Thyroid gland (tissue), 4 donors: Measurements from ENCODE around the gene DGKA. TPM values are rescaled to one million over a fixed set of nuclear protein-coding genes. Genes with fewer than 3 reads are reported as not detected.

Experiments used
- DNase-seq, 2 donors: peaks; one replicate each; pipeline ENCODE4 v3.0.0-alpha.2; 2019
- H3K27ac ChIP-seq, 3 donors: fragments of 200-600 bp; sonication (generic); 1 replicate in 2 of 3; 2 replicates in 1 of 3; pipeline ENCODE4 v1.5.1; 2016 to 2019; ENCODE audit warnings: mild to moderate bottlenecking in 1 of 3, moderate library complexity in 1 of 3
- H3K27me3 ChIP-seq: fragments of 200-600 bp; sonication (generic); one replicate; pipeline ENCODE4 v1.5.1; 2019
- H3K36me3 ChIP-seq, 2 donors: fragments of 200-600 bp; sonication (generic); one replicate each; pipeline ENCODE4 v1.5.1; 2016 to 2019
- H3K4me1 ChIP-seq, 2 donors: fragments of 200-600 bp; sonication (generic); one replicate each; pipeline ENCODE4 v1.5.1; 2017 to 2019
- H3K4me3 ChIP-seq, 3 donors: fragments of 200-600 bp; sonication (generic); replicated peaks in 1 of 3; 1 replicate in 2 of 3; 2 replicates in 1 of 3; pipeline ENCODE4 v1.5.1; 2016; ENCODE audit warnings: mild to moderate bottlenecking in 1 of 3
- H3K9me3 ChIP-seq: fragments of 200-600 bp; sonication (generic); one replicate; pipeline ENCODE4 v1.5.1; 2017
- POLR2A ChIP-seq, 2 donors: fragments of 450-650 bp; IDR thresholded peaks; one replicate each; pipeline ENCODE4 v1.6.1; 2017; ENCODE audit warnings: antibody characterized with exemption in 2 of 2, mild to moderate bottlenecking in 2 of 2, moderate library complexity in 1 of 2
- WGBS, 2 donors: methylation state at CpG; one replicate each; pipeline ENCODE4 v1.1.5; 2017; 5-methylcytosine and 5-hydroxymethylcytosine counted together
- intact Hi-C: fragments of 100-400 bp; cut with DNase I; formaldehyde crosslinking; loops from one replicate; pipeline ENCODE4 v1.15.1; 2023
- total RNA-seq, 4 donors: library from RNA; depleted of rRNA; stranded (reverse); fragments of >200 nt; gene quantifications; one replicate each; pipeline ENCODE4 v1.2.3, GENCODE V29; 2016
- TF ChIP-seq, protein P1 (sequence below), 6 experiments: fragments of 200-600 bp in 3 of 6; fragments of 450-650 bp in 3 of 6; sonication (generic) in 3 of 6; IDR thresholded peaks; one replicate each; pipeline ENCODE4 v1.5.1; 2016 to 2019; ENCODE audit warnings: antibody characterized with exemption in 6 of 6, mild to moderate bottlenecking in 2 of 6, inconsistent platforms in 1 of 6, moderate library complexity in 1 of 6

Gene DGKA
- total RNA-seq, 4 donors from 2014 or later: 20.6 to 55.9 (median 28.7) TPM

DNA sequence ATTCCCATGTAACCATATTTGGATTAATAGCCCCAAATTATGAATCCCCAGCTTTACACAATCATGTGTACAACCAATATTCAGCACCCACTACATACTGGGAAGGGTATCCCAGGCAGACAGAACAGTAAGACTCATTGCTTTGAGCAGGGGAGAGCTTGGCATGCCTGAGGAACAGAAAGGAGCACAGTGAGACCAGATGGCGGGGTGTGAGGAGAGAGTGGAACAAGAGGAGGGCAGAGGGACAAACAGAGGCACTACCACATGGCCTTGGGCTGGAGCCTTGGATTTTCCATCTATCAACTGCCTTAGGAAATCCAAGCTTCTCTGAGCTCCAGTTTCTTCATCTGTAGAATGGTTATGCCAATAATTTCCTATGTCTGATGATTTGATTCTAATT is 3.8 kb downstream of the DGKA start:
- Histone ChIP-seq H3K4me1 (peaks cover 17 to 27% of the 10 kb centered on the region in 2 donors), H3K27me3 (no peaks in the 10 kb centered on the region), H3K9me3 (no peaks in the 10 kb centered on the region), H3K36me3 (no peaks in the 10 kb centered on the region), H3K4me3 (no peak overlapping the region), H3K27ac (no peak overlapping the region)
- TF ChIP-seq POLR2A (IDR thresholded peaks at IDR 0.05): no peak
- TF ChIP-seq, protein P1, sequence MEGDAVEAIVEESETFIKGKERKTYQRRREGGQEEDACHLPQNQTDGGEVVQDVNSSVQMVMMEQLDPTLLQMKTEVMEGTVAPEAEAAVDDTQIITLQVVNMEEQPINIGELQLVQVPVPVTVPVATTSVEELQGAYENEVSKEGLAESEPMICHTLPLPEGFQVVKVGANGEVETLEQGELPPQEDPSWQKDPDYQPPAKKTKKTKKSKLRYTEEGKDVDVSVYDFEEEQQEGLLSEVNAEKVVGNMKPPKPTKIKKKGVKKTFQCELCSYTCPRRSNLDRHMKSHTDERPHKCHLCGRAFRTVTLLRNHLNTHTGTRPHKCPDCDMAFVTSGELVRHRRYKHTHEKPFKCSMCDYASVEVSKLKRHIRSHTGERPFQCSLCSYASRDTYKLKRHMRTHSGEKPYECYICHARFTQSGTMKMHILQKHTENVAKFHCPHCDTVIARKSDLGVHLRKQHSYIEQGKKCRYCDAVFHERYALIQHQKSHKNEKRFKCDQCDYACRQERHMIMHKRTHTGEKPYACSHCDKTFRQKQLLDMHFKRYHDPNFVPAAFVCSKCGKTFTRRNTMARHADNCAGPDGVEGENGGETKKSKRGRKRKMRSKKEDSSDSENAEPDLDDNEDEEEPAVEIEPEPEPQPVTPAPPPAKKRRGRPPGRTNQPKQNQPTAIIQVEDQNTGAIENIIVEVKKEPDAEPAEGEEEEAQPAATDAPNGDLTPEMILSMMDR (IDR thresholded peaks at IDR 0.05): no peak
- no peak for DNase-seq
- WGBS, 2 donors: 100% methylated on average over 1 of the region's 1 CpG
- intact Hi-C loops: loop anchor here (5.0 kb wide), 1 partner anchor 102 kb away; no protein-coding TSS in a partner anchor

DNA sequence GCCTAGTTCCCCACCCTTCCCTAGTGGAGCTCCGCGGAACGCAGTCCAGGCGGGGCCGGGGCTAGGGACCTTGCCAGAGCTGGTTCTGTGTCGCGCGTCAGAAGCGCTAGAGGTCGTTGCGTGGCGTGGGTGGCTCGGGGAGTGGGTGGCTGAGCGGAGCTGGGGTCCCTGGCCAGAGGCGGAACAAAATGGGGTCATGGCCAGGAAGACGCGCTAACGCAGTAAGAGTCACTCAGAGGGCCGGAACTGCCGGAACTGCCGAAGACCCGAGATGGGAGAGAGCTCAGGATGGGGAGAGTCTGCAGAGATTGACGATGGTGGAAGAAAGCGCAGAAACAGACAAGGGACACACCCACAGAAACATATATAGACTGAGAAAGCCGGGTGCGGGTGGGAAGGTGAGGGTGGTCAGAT is 4.8 kb downstream of the DGKA start:
- TF ChIP-seq, protein P1 (IDR thresholded peaks at IDR 0.05): no peak
- TF ChIP-seq POLR2A (IDR thresholded peaks at IDR 0.05): no peak
- no peaks in the 10 kb centered on the region for H3K27me3 ChIP-seq
- H3K27ac ChIP-seq: peak overlapping the region in 1 of 3 donors; percentile 57
- no peaks in the 10 kb centered on the region for H3K36me3 ChIP-seq
- H3K4me1 ChIP-seq: peaks cover 17 to 29% of the 10 kb centered on the region in 2 donors
- no peak overlapping the region for H3K4me3 ChIP-seq
- 35 to 63% methylated on average over 24 to 26 of the region's 26 CpGs for WGBS, 2 donors
- intact Hi-C loops: loop anchor here (5.0 kb wide), 1 partner anchor 103 kb away; no protein-coding TSS in a partner anchor
- DNase-seq: no peak
- no peaks in the 10 kb centered on the region for H3K9me3 ChIP-seq

DNA sequence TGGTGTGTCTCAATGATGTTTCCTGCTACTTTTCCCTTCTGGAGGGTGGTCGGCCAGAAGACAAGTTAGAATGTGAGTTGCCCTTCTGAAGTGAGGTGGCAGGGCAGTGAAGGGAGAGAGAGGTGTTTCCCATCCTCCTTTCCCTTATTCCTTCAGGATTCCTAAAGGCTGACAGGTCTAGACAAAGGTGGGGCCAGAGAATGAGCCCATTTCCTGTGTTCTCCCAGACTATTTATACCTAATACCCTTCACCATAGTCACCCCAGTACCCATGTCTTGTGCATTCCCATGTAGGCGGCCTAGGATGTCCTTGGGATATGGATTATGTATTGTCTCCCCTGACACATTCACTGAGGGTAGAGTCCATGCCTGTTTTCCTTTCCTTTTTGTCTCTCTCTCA is 7.0 kb downstream of the DGKA start:
- 95 to 97% methylated on average over 2 of the region's 2 CpGs for WGBS, 2 donors
- no peaks in the 10 kb centered on the region for H3K9me3 ChIP-seq
- TF ChIP-seq, protein P1 (IDR thresholded peaks at IDR 0.05): no peak
- no peak for TF ChIP-seq POLR2A (IDR thresholded peaks at IDR 0.05)
- no peaks in the 10 kb centered on the region for H3K27me3 ChIP-seq
- no peak overlapping the region for H3K27ac ChIP-seq
- H3K4me1 ChIP-seq: peaks cover 0 to 16% of the 10 kb centered on the region in 2 donors
- no peak overlapping the region for H3K4me3 ChIP-seq
- no peaks in the 10 kb centered on the region for H3K36me3 ChIP-seq
- intact Hi-C loops: loop anchor here (5.0 kb wide), 1 partner anchor 106 kb away; no protein-coding TSS in a partner anchor
- no peak for DNase-seq

DNA sequence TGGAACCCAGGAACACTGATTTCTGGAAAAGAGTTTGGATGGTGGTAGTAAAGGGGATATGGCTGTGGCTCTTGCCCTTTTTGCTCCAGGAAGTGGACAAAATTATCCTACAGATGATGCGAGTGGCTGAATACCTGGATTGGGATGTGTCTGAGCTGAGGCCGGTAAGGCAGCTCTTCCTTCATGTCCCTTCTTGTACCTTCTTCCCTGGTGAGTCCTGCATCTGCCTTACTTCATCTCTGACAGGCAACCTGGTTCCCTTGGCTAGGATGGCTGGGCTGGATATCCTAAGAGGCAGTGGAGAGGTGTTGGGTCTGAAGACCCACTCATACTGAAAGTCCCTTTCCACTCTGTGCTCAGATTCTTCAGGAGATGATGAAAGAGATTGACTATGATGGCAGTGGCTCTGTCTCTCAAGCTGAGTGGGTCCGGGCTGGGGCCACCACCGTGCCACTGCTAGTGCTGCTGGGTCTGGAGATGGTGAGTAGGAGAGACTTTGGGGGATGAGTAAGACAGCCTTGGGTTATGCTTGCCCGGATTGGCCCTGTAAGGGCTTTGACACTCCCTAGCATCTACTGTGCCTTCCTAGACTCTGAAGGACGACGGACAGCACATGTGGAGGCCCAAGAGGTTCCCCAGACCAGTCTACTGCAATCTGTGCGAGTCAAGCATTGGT is 8.0 kb downstream of the DGKA start:
- no peak overlapping the region for H3K27ac ChIP-seq
- WGBS, 2 donors: 92 to 97% methylated on average over 8 of the region's 8 CpGs
- H3K27me3 ChIP-seq: no peaks in the 10 kb centered on the region
- intact Hi-C loops: loop anchor here (5.0 kb wide), 1 partner anchor 107 kb away; no protein-coding TSS in a partner anchor
- no peaks in the 10 kb centered on the region for H3K9me3 ChIP-seq
- H3K36me3 ChIP-seq: no peaks in the 10 kb centered on the region
- no peak for DNase-seq
- TF ChIP-seq, protein P1 (IDR thresholded peaks at IDR 0.05): no peak
- TF ChIP-seq POLR2A (IDR thresholded peaks at IDR 0.05): no peak
- H3K4me3 ChIP-seq: no peak overlapping the region
- H3K4me1 ChIP-seq: peaks cover 0 to 8% of the 10 kb centered on the region in 2 donors

DNA sequence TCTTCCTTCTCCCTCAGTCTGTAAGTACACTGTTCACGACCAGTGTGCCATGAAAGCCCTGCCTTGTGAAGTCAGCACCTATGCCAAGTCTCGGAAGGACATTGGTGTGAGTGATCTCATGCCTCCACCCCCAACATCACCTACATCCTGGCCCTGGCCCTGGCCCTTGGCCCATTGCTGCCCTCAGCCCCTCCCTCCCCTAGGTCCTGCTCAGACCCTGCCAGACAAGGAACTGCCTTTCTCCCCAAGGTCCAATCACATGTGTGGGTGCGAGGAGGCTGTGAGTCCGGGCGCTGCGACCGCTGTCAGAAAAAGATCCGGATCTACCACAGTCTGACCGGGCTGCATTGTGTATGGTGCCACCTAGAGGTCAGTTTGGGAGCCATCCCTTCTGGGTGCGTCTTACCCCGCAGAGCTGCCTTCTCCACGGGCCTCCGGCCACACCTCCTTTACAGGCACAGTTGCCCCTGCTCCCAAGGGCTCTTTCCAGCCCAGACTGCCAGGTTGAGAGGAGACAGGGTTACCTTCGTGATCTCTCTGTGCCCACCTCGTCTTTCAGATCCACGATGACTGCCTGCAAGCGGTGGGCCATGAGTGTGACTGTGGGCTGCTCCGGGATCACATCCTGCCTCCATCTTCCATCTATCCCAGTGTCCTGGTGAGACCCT is 9.2 kb downstream of the DGKA start:
- H3K27ac ChIP-seq: peak overlapping the region in 2 of 3 donors; percentile 32 to 43
- H3K4me1 ChIP-seq: peaks cover 0 to 8% of the 10 kb centered on the region in 2 donors
- H3K4me3 ChIP-seq: no peak overlapping the region
- DNase-seq: peak; percentile 87 to 88
- no peaks in the 10 kb centered on the region for H3K9me3 ChIP-seq
- no peak for TF ChIP-seq POLR2A (IDR thresholded peaks at IDR 0.05)
- TF ChIP-seq, protein P1 (IDR thresholded peaks at IDR 0.05): peak; percentile 68 to 89 (median 82)
- intact Hi-C loops: loop anchor here (2.0 kb wide), 1 partner anchor 201 kb away; no protein-coding TSS in a partner anchor
- H3K27me3 ChIP-seq: no peaks in the 10 kb centered on the region
- H3K36me3 ChIP-seq: no peaks in the 10 kb centered on the region
- WGBS, 2 donors: 10 to 19% methylated on average over 13 to 18 of the region's 18 CpGs
